Measurements from ENCODE around the gene CENPO. TPM values are rescaled to one million over a fixed set of nuclear protein-coding genes. Genes with fewer than 3 reads are reported as not detected.

The CENPO gene
- total and polyA plus RNA-seq, 2 donors (not counting 3 experiments of a cell fraction or from before 2014, with no cell fraction given), result 26.8 to 45.3 TPM

GRCh38 chr2:24840164-24840869 is 47.1 kb downstream of the CENPO start:
- FAIRE-seq (no peak), DNase-seq (ENCODE audit: low read depth, low spot score) (no peak)
- Histone ChIP-seq H3K9me1 (replicated peaks; ENCODE audit: control insufficient read depth, extremely low read depth, insufficient read depth, low read length) (no peaks in the 10 kb centered on the region), H3K27me3 (ENCODE audit: control insufficient read depth in 2 of 2, insufficient read depth in 2 of 2, low read length in 2 of 2) (no peaks in the 10 kb centered on the region), H3K27ac (ENCODE audit: insufficient read depth, low read depth, low read length) (no peak overlapping the region), H3K4me3 (replicated peaks in 1 of 3; ENCODE audit: insufficient read depth in 1 of 3, low read depth in 1 of 3, low read length in 3 of 3) (no peak overlapping the region), H4K20me1 (replicated peaks; ENCODE audit: control insufficient read depth, extremely low read depth, insufficient read depth, low read length) (no peaks in the 10 kb centered on the region), H3K79me2 (ENCODE audit: control insufficient read depth, insufficient read depth, low read length) (no peaks in the 10 kb centered on the region), H3K4me2 (ENCODE audit: insufficient read depth, low read length) (no peak overlapping the region), H3K36me3 (ENCODE audit: control insufficient read depth in 2 of 2, extremely low read depth in 1 of 2, insufficient read depth in 2 of 2, low read length in 2 of 2) (peaks cover 0 to 3% of the 10 kb centered on the region in 2 experiments), H3K9me3 (replicated peaks; ENCODE audit: control insufficient read depth, insufficient read depth, low read length) (no peaks in the 10 kb centered on the region), H2AFZ (ENCODE audit: low read depth, low read length) (no peak overlapping the region), H3K9ac (replicated peaks; ENCODE audit: extremely low read depth, insufficient read depth, low read length) (no peak overlapping the region), H3K4me1 (ENCODE audit: control insufficient read depth, extremely low read depth, insufficient read depth, low read length) (no peaks in the 10 kb centered on the region)
- BruUV-seq (replicated peaks), result no TSS peak
- TF ChIP-seq CTCF (IDR thresholded peaks at IDR 0.05; ENCODE audit: extremely low read depth in 1 of 2, insufficient read depth in 1 of 2, low read depth in 1 of 2, low read length in 2 of 2), result no peak
- no peak for TF ChIP-seq JUN (IDR thresholded peaks at IDR 0.05; ENCODE audit: borderline replicate concordance, insufficient read depth, insufficient read length, low read depth)
- no peak for TF ChIP-seq EZH2 (IDR thresholded peaks at IDR 0.05; ENCODE audit: borderline replicate concordance, low read depth, low read length, severe bottlenecking)
- no peak for TF ChIP-seq GATA2 (IDR thresholded peaks at IDR 0.05; ENCODE audit: insufficient read depth, insufficient read length, low read depth, low read length)
- TF ChIP-seq POLR2A (IDR thresholded peaks at IDR 0.05; ENCODE audit: low read depth, low read length), result no peak
- no peak for TF ChIP-seq MYC (IDR thresholded peaks at IDR 0.05; ENCODE audit: low read depth, low read length)
- no peak for TF ChIP-seq FOS (IDR thresholded peaks at IDR 0.05; ENCODE audit: borderline replicate concordance, insufficient read depth, low read length)
- no peak for TF ChIP-seq POLR2AphosphoS5 (IDR thresholded peaks at IDR 0.05; ENCODE audit: insufficient read depth, low read depth, low read length)
- TF ChIP-seq MAX (IDR thresholded peaks at IDR 0.05; ENCODE audit: insufficient read depth, insufficient read length), result no peak
- dilution Hi-C loops (cut with MboI; ENCODE audit: extremely low pct_ligation_motif_present, low sequenced_read_pairs), result no loop called here
- intact Hi-C loops (cut with micrococcal nuclease), result no loop called here
- ChIA-PET POLR2A (no interaction called here), CTCF (no interaction called here)

Data from endothelial cell of umbilical vein (primary cell).